ENCODE measurements around the gene FSCN2. TPM values are rescaled to one million over a fixed set of nuclear protein-coding genes. Genes with fewer than 3 reads are reported as not detected.

FSCN2 gene
- total RNA-seq, 1 experiment from 2014 or later = 0.69 TPM

GRCh38 chr17:81539961-81540675 lies 11.9 kb downstream of the FSCN2 start:
- no peak for DNase-seq (ENCODE audit: low read depth)

GRCh38 chr17:81540676-81541027 lies 12.5 kb downstream of the FSCN2 start:
- no peak for DNase-seq (ENCODE audit: low read depth)

DNA sequence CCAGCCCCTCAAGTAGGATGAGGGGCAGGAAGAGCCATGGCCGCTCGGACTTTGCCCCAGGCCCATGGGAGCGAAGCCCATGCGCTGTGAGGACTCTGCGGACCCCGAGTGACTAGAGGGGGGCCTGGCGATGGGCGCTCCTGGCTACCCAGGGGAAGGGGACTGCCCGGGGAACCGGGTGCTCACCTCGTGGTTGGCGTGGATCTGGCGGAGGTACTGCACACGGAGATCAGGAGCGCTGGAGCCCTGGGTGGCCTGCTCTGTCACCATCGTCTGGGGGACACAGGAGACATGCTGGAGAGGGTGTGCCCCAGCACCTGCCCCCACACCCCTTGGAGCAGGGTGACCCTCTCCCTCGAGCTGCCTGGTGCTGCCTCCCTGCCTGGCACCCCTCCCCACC lies 12.9 kb downstream of the FSCN2 start:
- no peak for DNase-seq (ENCODE audit: low read depth)

DNA sequence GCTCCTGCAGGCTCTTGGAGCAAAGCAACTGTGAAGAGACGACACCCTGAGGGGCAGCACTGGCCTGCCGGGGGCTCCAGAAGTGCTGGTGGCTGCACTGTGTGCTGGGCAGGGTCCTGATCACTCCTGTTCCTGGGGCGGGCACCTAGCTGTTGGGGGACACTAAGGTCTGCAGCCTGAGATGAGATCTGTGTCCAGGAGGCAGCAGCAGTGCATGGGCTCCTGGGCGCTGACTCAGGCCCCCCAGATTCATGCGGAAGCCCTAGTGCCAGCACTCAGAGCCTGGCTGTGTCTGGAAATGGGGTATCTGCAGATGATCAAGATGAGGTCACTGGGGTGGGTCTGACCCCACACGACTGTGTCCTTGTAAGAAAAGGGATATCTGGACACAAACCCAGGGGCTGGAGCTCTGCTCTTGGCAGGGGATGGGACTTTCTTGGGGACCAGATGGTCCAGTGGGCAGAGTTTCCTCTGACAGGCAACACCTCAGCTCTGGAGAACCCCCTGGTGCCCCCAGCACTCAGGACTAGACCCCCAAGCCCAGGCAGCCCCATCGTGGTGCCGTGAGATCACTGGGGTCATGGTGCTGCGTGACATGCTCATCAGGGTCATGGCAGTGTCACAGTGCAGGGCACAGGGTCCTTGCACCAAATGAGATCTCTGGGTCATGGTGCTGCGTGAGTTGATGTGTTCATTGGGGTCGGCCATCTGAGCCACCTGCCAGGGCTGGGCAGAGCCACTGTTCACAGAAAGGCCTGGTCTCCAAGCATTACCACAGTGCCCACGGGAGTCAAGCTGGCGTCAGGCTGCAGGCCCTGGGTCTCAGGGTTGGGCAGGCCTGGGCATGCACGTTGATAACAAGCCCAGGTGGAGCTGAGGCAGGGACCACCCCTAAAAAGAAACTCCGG lies 14.5 kb downstream of the FSCN2 start:
- DNase-seq (ENCODE audit: low read depth) = no peak

DNA sequence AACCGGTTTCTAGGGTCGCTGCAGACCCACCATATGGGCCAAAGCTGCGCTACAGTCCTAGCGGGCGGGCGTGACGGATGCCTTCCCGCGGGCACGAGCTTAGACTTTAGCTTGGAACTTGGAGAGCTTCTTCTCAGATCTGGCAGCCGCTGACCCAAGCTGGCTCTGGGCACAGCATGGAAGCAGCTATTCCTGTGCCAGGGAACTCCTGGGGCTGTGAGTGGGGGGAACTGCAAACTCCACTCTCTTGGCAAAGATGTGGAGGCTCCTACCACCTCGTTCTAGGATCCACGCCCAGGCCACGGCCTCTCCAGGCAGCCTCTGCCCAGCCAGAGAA lies 15.1 kb downstream of the FSCN2 start:
- DNase-seq (ENCODE audit: low read depth) = no peak

GRCh38 chr17:81543756-81544155 lies 15.6 kb downstream of the FSCN2 start:
- no peak for DNase-seq (ENCODE audit: low read depth)

DNA sequence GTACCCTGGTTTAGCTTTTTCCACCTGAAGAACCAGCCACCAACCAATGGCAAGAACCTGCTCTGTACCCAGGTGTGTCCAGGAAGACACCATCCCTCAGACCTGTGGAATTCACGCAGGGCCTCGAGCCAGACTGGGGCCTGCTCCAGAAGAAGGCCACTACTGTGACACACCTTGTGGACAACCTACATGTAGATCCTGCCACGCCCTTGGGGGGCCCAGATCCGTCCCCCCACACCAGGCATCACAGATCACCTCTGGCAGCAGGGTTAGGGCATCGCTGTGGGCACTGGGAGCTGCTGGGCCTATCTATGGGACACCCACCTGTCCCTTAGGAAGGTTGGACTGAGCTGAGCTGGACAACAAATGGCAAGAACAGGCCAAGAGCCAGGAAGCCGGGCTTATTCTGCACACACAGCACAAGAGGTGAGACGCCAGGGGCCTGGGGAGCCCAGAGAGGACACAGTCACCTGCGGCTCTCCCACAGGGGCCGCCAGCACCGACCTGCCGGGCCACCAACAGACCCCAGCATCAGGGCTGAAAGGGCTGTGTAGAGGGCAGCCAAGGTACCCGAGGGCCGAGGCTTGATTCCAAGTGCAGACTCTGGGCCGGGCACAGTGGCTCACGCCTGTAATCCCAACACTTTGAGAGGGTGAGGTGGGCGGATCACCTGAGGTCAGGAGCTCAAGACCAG lies 16.3 kb downstream of the FSCN2 start:
- no peak for DNase-seq (ENCODE audit: low read depth)

- DNase-seq (ENCODE audit: low read depth) = no peak
These were observed 17.2 kb downstream of the FSCN2 start for GRCh38 chr17:81545160-81545949.

GRCh38 chr17:81546906-81547613 lies 18.9 kb downstream of the FSCN2 start:
- no peak for DNase-seq (ENCODE audit: low read depth)

DNA sequence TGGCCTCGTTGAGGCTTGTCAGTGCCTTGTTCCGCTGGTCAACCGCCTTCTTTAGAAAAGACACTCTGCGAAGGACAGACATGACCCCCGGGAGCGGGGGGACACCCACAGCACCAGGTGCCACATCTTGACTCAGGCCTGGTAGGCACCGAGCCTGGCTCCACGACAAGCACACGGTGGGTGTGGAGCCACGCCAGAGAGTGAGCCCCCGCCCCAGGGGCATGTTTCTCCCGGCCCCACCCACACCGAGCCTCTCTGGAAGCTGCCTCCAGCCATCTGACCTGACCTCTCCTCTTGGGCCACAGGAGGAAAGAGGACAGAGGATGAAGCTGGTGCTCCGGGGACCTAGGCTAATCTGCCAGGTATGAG lies 19.4 kb downstream of the FSCN2 start:
- DNase-seq (ENCODE audit: low read depth) = no peak

DNA sequence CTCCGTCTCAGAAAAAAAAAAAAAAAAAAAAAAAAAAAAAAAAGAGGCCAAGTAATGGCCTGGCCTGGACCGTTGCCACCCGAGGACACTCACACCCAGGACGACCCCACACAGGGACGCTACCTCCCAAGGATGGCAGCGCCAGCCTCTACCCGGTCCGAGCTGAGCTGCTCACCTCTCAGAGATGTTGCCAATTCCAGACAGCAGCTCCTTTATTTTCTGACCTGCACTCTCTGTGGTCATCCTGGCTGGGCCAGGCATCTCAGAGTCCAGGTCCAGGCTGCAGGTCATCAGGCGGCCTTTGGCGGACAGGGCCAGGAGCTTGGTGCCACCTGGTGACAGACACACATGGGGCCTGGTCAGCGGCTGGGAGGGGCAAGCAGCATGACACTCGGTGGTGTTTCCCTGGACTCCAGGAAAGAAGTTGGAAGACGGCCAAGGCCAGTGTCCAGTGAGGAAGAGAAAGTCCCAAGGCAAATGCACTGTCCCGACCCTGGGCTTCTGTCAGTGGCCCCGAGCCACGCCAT lies 20.9 kb downstream of the FSCN2 start:
- no peak for DNase-seq (ENCODE audit: low read depth)

GRCh38 chr17:81549826-81550225 lies 21.6 kb downstream of the FSCN2 start:
- no peak for DNase-seq (ENCODE audit: low read depth)

- no peak for DNase-seq (ENCODE audit: low read depth)
These were observed 22.1 kb downstream of the FSCN2 start for GRCh38 chr17:81550285-81550684.

DNA sequence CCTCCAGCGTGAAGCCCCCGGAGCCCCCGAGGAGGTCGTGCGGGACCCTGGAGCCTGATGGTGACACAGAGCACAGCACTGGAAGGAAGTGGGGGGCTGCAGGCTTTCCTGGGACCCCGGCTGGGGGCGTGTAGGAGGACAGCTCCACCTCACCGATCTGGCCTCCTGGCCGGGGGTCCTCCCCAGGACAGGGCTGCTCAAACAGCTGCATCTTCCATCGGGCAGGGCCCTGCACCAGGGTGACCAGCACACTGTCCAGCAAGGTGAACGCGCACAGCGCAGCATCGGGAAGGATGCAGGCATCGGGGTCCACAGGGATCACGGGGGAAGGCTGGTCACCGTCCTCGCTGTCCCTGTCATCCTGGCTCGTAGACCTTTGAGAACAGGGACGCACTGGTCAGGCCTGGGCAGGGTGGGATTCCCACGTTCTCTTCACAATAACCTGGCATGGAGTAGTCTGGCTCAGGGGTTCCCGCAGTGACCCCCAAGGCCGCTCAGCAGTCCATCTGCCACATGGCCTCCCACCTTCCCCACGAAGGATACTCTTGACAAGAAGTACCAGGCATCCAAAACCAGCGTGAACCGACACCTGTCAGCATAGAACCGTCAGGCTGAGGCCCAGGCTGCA lies 22.8 kb downstream of the FSCN2 start:
- no peak for DNase-seq (ENCODE audit: low read depth)

DNA sequence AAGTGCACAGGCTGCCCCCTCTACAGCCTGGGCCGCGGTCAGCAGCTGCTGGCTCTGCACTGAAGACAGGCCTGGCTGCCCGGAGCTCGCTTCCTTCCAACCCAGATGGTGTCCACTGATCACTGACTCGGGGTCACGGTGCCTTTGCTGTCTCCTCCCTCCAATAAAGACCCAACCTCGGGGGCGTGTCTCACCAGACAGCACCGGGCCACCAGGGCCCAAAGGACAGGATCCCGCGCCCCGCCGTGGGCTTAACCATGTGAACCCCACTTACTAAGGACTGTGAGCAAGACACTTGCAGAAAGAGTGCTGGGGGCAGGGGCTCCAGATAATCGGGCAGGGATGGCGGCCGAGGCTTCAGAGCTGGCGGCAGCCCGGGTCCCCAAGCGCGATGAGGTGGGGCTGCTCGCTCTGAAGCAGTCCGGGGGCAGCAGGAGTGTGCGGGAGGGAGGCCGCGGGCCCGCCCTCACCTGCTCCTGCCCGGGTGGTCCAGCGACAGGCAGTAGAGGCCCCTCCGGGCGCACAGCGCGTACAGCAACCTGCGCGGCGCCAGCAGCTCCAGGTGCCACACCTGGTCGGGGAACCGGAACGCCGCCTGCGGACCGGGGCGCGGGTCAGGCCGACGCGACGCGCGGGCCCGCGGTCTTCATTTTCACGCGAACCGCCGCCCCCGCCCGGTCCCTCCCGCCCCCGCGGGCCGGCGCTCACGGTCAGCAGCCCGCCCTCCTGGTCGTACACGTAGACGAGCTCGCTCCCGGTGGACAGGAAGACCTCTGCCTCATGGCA lies 23.5 kb downstream of the FSCN2 start:
- DNase-seq (ENCODE audit: low read depth) = peak; percentile 30

GRCh38 chr17:81552244-81553017 lies 24.3 kb downstream of the FSCN2 start, which contains the start of gene FAAP100:
FAAP100 (minus strand) TSS chr17:81552353; CDS start chr17:81552330, 23 bp downstream.
- DNase-seq (ENCODE audit: low read depth) = peak; percentile 74

DNA sequence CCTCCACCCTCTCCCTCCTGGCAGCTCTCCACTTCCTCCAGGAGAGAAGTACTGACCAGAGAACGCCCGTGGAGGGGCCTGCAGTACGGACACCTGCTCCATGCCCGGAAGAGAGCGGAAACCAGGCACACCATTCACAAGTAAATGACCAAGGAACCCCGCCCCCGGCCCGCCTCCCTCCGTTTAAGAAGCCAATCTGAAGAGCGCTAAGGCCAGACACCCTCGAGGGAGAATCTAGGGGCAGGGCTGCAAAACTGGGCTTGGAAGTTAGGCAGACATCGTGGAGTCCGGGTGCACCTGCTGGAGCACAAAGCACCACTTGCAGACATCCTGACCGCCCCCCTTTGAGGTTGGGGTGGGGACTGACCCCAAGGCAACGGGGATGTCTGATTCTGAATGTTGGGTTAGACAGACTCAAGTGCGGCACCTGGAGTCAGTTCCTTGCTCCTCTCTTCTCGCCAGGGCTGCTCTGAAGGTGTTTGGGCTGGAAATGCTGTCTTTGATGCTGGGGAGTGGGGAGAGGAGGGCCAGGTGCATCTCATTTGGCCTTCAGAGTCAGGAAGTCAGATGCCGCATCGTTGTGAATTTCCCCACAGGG lies 24.9 kb downstream of the FSCN2 start:
- DNase-seq (ENCODE audit: low read depth) = peak; percentile 86

DNA sequence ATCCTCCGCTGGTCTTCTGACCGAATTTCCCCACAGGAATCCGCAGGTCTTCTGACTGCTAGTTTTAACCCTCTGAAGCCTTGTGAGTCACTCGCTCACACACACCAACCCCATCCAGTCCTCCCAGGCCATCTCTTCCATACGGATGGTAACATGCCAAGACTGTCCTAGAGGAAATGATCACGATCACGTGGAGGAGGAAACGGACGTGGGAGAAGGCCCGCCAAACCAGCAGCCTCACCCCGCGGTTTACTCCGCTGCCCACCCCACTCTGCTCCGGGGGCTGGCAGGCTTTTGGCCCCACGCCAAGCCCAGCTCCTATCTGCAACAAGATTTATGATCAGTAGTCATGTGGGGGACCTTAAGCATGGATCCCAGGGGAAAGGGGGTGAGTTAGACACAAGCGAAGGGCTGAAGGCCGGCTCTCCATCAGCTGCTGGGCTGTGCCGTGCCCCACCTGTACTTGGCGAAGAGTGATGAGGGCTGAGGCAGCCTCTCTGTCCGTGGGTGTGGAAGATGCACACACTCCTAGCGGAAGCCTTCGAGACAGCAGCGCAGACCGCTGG lies 25.5 kb downstream of the FSCN2 start:
- DNase-seq (ENCODE audit: low read depth) = peak; percentile 97

Data from M059J (cell line).